HepG2 (cell line): ENCODE results near the gene RNFT2. TPM values are rescaled to one million over a fixed set of nuclear protein-coding genes. Genes with fewer than 3 reads are reported as not detected.

Source experiments
- AKAP8 ChIP-seq: sonication (generic); formaldehyde crosslinking; IDR thresholded peaks from 2 replicates; pipeline ENCODE4 v1.5.1; 2020; ENCODE audit warnings: mild to moderate bottlenecking, missing genetic modification reagents
- ERF ChIP-seq: IDR thresholded peaks from 2 replicates; pipeline ENCODE4 v1.6.1; 2018; ENCODE audit warnings: missing biosample characterization, missing genetic modification reagents
- ETV5 ChIP-seq: IDR thresholded peaks from 2 replicates; pipeline ENCODE4 v1.6.1; 2018; ENCODE audit warnings: missing biosample characterization, missing genetic modification reagents, inconsistent platforms, borderline replicate concordance
- IKZF1 ChIP-seq: fragments of 450-650 bp; IDR thresholded peaks from 2 replicates; pipeline ENCODE4 v1.7.1; 2016
- MLXIP ChIP-seq: sonication (generic); formaldehyde crosslinking; IDR thresholded peaks from 2 replicates; pipeline ENCODE4 v1.9.0; 2021; ENCODE audit warnings: missing genetic modification reagents, borderline replicate concordance
- MTA1 ChIP-seq: sonication (generic); formaldehyde crosslinking; IDR thresholded peaks from 2 replicates; pipeline ENCODE4 v1.4.0; 2020; ENCODE audit warnings: missing genetic modification reagents, mild to moderate bottlenecking, borderline replicate concordance
- MTF2 ChIP-seq: sonication (generic); formaldehyde crosslinking; IDR thresholded peaks from 2 replicates; pipeline ENCODE4 v1.5.0; 2020; ENCODE audit warnings: missing genetic modification reagents, borderline replicate concordance
- NFE2L1 ChIP-seq: sonication (generic); formaldehyde crosslinking; IDR thresholded peaks from 2 replicates; pipeline ENCODE4 v1.4.0; 2020; ENCODE audit warnings: missing genetic modification reagents, mild to moderate bottlenecking, borderline replicate concordance
- PHF21A ChIP-seq: sonication (generic); formaldehyde crosslinking; IDR thresholded peaks from 2 replicates; pipeline ENCODE4 v1.5.0; 2020; ENCODE audit warnings: mild to moderate bottlenecking, missing genetic modification reagents
- PLRG1 ChIP-seq: fragments of 450-650 bp; conservative IDR thresholded peaks from 2 replicates; pipeline ENCODE4 v1.6.1; 2016
- PPARG ChIP-seq: conservative IDR thresholded peaks from 2 replicates; pipeline ENCODE4 v1.6.1; 2016; ENCODE audit warnings: missing biosample characterization, missing genetic modification reagents
- RCOR2 ChIP-seq: IDR thresholded peaks from 2 replicates; pipeline ENCODE4 v1.6.1; 2016; ENCODE audit warnings: missing biosample characterization, missing genetic modification reagents
- STAT5B ChIP-seq: sonication (generic); formaldehyde crosslinking; IDR thresholded peaks from 2 replicates; pipeline ENCODE4 v1.4.0; 2020; ENCODE audit warnings: missing genetic modification reagents
- TEAD2 ChIP-seq: sonication (generic); formaldehyde crosslinking; IDR thresholded peaks from 2 replicates; pipeline ENCODE4 v1.9.0; 2021; ENCODE audit warnings: missing genetic modification reagents
- ZFAT ChIP-seq: sonication (generic); formaldehyde crosslinking; conservative IDR thresholded peaks from 2 replicates; pipeline ENCODE4 v1.8.1; 2023; ENCODE audit warnings: missing genetic modification reagents, inconsistent platforms
- ZNF619 ChIP-seq: sonication (generic); formaldehyde crosslinking; IDR thresholded peaks from 2 replicates; pipeline ENCODE4 v1.4.0; 2020; ENCODE audit warnings: mild to moderate bottlenecking, missing genetic modification reagents
- ZNF709 ChIP-seq: sonication (generic); formaldehyde crosslinking; IDR thresholded peaks from 2 replicates; pipeline ENCODE4 v1.5.0; 2020; ENCODE audit warnings: mild to moderate bottlenecking, missing genetic modification reagents
- ZNF839 ChIP-seq: sonication (generic); formaldehyde crosslinking; IDR thresholded peaks from 2 replicates; pipeline ENCODE4 v1.4.0; 2020; ENCODE audit warnings: missing genetic modification reagents, mild to moderate bottlenecking, borderline replicate concordance
- polyA plus RNA-seq, 8 experiments: library from polyadenylated mRNA; depleted of rRNA in 3 of 8; stranded (reverse) in 7 of 8; unstranded in 1 of 8; fragments of >200 nt; fragmentation: Illumina TruSeq in 4 of 8; extraction: Trizol in 4 of 8; gene quantifications; 2 replicates each; pipeline versions ENCODE4 v1.2.1 to v1.2.3, GENCODE V29; 2011 to 2016; ENCODE audit warnings: low read depth in 4 of 8, missing spikeins in 1 of 8, mixed read lengths in 1 of 8; ENCODE audit not compliant: insufficient read depth in 1 of 8
- total RNA-seq, 5 experiments: library from RNA; depleted of rRNA; stranded (reverse); fragments of >200 nt; fragmentation: Illumina TruSeq; extraction: Trizol; gene quantifications; 2 replicates each; pipeline ENCODE4 v1.2.3, GENCODE V29; 2016; ENCODE audit warnings: low read depth in 1 of 5
- TF ChIP-seq, protein P1 (sequence below): sonication (generic); formaldehyde crosslinking; IDR thresholded peaks from 2 replicates; pipeline ENCODE4 v1.4.0; 2020; ENCODE audit warnings: missing genetic modification reagents, borderline replicate concordance
- TF ChIP-seq, protein P2 (sequence below): sonication (generic); formaldehyde crosslinking; IDR thresholded peaks from 2 replicates; pipeline ENCODE4 v1.4.0; 2020; ENCODE audit warnings: mild to moderate bottlenecking, missing genetic modification reagents
- TF ChIP-seq, protein P3 (sequence below): sonication (generic); formaldehyde crosslinking; IDR thresholded peaks from 2 replicates; pipeline ENCODE4 v1.8.0; 2022; ENCODE audit warnings: mild to moderate bottlenecking, missing genetic modification reagents; ENCODE audit not compliant: insufficient replicate concordance

Gene RNFT2
- total and polyA plus RNA-seq, 2 of the 13 experiments (the other 11 are each of a cell fraction or from before 2014, with no cell fraction given) = 3.3 to 8.3 TPM

GRCh38 chr12:116737774-116738657, at the start of gene RNFT2, which contains the start of gene SPRING1 (continued):
- TF ChIP-seq, protein P1, sequence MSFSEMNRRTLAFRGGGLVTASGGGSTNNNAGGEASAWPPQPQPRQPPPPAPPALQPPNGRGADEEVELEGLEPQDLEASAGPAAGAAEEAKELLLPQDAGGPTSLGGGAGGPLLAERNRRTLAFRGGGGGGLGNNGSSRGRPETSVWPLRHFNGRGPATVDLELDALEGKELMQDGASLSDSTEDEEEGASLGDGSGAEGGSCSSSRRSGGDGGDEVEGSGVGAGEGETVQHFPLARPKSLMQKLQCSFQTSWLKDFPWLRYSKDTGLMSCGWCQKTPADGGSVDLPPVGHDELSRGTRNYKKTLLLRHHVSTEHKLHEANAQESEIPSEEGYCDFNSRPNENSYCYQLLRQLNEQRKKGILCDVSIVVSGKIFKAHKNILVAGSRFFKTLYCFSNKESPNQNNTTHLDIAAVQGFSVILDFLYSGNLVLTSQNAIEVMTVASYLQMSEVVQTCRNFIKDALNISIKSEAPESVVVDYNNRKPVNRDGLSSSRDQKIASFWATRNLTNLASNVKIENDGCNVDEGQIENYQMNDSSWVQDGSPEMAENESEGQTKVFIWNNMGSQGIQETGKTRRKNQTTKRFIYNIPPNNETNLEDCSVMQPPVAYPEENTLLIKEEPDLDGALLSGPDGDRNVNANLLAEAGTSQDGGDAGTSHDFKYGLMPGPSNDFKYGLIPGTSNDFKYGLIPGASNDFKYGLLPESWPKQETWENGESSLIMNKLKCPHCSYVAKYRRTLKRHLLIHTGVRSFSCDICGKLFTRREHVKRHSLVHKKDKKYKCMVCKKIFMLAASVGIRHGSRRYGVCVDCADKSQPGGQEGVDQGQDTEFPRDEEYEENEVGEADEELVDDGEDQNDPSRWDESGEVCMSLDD (CRISPR knock-in tag) = no peak
- no peak for TF ChIP-seq ZNF619 (CRISPR knock-in tag)
- TF ChIP-seq PHF21A = peak; percentile 99
- no peak for TF ChIP-seq TEAD2 (CRISPR knock-in tag)
- no peak for TF ChIP-seq IKZF1
- no peak for TF ChIP-seq ZFAT
- peak; percentile 84 for TF ChIP-seq ERF (CRISPR knock-in tag)
- TF ChIP-seq NFE2L1 (CRISPR knock-in tag) = no peak
- TF ChIP-seq AKAP8 = no peak
- TF ChIP-seq, protein P2, sequence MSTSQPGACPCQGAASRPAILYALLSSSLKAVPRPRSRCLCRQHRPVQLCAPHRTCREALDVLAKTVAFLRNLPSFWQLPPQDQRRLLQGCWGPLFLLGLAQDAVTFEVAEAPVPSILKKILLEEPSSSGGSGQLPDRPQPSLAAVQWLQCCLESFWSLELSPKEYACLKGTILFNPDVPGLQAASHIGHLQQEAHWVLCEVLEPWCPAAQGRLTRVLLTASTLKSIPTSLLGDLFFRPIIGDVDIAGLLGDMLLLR (CRISPR knock-in tag) = no peak
- no peak for TF ChIP-seq ZNF839 (CRISPR knock-in tag)
- TF ChIP-seq RCOR2 (CRISPR knock-in tag) = no peak
- TF ChIP-seq ZNF709 (CRISPR knock-in tag) = no peak
- TF ChIP-seq STAT5B (CRISPR knock-in tag) = no peak
- TF ChIP-seq MTA1 (CRISPR knock-in tag) = no peak
- TF ChIP-seq PPARG (CRISPR knock-in tag) = no peak
- TF ChIP-seq MLXIP (CRISPR knock-in tag) = no peak
- TF ChIP-seq ETV5 (CRISPR knock-in tag) = peak; percentile 79; the same call in 1 of the 2 replicates
- TF ChIP-seq, protein P3, sequence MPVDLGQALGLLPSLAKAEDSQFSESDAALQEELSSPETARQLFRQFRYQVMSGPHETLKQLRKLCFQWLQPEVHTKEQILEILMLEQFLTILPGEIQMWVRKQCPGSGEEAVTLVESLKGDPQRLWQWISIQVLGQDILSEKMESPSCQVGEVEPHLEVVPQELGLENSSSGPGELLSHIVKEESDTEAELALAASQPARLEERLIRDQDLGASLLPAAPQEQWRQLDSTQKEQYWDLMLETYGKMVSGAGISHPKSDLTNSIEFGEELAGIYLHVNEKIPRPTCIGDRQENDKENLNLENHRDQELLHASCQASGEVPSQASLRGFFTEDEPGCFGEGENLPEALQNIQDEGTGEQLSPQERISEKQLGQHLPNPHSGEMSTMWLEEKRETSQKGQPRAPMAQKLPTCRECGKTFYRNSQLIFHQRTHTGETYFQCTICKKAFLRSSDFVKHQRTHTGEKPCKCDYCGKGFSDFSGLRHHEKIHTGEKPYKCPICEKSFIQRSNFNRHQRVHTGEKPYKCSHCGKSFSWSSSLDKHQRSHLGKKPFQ (CRISPR knock-in tag) = no peak
- TF ChIP-seq PLRG1 = no peak
- no peak for TF ChIP-seq MTF2 (CRISPR knock-in tag)
